ENCODE data around the gene TXK.

The TXK gene

DNA sequence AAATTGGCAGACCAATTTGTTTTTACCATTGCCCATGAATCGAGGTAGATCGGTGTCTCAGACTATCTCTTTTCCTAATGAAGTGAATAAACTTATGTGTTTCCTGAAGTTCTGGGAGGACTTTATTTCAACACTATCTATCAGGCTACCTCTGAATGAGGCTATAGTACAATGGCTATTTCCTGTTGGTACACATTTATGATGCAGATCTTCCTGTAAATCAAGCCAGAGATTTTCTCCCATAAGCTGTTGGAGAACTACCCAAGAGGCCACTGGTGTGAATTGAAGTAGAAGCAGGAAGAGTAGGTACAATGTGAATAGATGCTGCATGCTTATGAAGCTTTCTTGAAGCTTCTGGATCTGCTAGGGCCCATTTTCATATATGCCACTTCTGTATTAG lies 16.0 kb downstream of the TXK start:
- no peak for DNase-seq (ENCODE audit: low spot score)
- TF ChIP-seq, protein P1, sequence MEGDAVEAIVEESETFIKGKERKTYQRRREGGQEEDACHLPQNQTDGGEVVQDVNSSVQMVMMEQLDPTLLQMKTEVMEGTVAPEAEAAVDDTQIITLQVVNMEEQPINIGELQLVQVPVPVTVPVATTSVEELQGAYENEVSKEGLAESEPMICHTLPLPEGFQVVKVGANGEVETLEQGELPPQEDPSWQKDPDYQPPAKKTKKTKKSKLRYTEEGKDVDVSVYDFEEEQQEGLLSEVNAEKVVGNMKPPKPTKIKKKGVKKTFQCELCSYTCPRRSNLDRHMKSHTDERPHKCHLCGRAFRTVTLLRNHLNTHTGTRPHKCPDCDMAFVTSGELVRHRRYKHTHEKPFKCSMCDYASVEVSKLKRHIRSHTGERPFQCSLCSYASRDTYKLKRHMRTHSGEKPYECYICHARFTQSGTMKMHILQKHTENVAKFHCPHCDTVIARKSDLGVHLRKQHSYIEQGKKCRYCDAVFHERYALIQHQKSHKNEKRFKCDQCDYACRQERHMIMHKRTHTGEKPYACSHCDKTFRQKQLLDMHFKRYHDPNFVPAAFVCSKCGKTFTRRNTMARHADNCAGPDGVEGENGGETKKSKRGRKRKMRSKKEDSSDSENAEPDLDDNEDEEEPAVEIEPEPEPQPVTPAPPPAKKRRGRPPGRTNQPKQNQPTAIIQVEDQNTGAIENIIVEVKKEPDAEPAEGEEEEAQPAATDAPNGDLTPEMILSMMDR (IDR thresholded peaks at IDR 0.05; ENCODE audit: extremely low read depth, missing control alignments) = no peak

DNA sequence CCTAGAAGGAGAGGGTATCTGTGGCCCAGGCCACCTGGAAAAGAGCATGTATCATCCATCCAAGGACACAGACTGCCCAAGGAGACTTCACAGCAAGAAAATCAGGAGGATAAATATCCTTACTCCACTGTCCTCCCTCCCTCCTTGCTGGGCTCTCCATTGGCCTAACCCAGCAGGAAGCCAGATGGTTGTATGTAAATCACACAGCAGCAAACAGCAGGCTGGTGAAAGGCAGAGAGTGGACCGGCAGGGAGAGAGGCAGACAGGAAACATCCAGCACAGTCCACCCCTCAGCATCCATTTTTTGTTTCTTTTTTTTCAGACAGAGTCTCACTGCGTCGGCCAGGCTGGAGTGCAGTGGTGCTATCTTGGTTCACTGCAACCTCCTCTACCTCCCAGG lies 17.5 kb downstream of the TXK start:
- TF ChIP-seq, protein P1 (IDR thresholded peaks at IDR 0.05; ENCODE audit: extremely low read depth, missing control alignments) = no peak
- no peak for DNase-seq (ENCODE audit: low spot score)

DNA sequence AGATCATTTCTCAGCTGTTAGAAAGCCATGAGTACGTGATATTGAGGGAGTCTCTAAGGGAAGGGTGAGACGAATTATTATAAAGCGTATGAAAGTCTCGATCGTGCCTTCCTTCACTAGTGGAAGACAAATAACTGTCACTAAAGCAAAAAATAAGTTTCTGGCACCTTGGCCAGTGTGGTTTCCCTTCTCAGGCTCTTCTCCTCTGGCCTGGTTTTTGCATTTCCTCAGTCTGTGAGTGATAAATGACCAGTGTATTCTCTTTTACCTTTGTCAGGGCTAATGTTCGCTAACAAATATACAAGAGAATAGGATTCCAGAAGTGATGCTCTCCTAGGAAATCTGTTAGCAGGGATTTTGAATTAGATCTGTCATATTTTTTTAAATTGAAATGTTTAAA lies 19.6 kb downstream of the TXK start:
- no peak for DNase-seq (ENCODE audit: low spot score)
- TF ChIP-seq, protein P1 (IDR thresholded peaks at IDR 0.05; ENCODE audit: extremely low read depth, missing control alignments) = no peak

DNA sequence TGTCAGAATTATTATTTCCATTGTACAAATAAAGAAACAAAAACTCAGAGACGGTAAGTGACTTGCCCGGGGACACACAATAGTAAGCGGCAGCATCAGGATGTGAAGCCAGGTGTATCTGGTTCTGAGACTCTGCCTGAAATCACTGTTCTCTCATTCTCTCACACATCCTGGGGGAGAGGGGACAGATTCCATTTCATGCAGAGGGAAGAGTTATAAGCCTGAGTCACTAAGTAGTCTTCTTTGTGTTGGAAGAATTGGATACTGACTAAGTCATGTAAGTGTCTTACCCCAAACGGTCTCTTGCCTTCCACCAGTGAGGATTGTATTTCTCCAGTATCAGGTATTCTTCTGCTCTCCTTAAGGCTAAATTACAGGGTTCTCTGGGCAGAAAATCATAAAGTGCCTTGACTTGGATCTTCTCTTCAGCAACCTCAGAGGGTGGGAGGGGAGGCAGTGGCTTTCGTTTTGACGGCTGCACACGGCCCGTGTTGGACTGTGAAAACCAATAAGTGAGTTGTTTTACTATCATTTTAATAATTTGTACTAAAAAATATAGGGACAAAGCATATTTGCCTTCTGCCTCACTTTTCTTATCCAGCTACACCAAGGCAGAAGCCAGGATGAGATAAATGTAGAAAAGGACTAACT lies 21.9 kb downstream of the TXK start:
- TF ChIP-seq, protein P1 (IDR thresholded peaks at IDR 0.05; ENCODE audit: extremely low read depth, missing control alignments) = no peak

DNA sequence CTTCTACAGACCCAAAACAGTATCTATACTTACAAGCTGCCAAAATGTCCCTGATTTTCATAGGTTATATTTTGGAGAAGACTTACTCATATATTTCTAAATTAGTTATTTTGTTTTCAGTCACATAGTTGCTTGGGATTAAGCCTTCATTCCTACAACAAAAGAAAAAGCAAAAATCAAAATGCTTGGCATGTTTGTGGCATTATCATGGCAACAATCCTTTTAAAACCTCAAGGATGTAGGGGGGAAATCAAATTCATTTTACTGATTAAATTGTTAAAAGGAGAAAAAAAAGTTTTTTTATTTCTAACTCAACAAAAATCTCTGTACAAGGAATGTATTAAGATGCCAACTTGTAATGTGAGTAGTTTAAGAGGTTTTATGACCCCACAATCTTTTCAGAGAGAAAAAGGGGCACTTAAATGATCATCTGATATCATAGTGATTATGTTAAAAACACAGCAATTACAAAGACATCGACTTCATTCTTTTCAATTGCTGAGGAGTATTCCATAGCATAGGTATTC lies 23.5 kb downstream of the TXK start:
- no peak for DNase-seq (ENCODE audit: low spot score)
- TF ChIP-seq, protein P1 (IDR thresholded peaks at IDR 0.05; ENCODE audit: extremely low read depth, missing control alignments) = no peak

More for the DNA sequence above, 21.9 kb downstream of the TXK start:
- no peak for DNase-seq (ENCODE audit: low spot score)

DNA sequence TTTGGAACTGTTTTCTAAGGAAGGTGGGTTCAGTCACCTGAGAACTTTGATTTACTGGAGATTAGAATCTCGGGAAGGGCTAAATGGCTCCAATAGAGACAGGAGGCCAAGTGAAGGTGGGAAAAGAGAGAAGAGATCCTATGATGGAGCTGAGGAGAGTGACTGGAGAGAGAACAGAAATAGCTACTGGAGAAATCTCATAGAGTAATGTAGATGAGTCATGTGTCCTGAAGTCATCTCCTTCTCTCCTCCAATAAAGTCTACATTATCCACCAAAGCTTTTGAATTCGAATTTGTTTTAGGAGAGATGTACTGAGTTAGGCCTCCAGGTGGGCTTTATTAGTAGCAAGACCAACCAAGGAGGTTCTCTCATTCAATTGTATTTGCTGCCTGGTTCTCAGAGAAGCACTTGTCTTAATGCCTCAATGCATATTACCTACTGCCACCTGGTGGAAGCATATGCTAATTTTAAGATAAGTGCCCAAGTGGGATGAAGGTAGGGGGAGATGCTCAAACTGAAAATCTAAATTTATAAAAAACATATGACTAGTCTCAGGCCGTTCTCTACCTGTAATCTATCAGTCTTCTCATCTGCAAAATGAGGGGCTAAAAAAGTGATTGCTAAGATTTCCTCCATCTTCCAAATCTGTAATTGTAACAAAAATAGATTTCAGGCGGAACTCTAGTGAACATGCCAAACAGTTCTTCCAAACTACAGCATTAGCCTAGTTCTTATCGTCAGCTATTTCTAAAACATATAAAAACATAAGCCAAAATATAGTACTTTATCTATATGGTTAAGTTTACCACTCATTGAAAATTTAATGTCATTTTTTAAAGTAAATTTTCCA lies 24.4 kb downstream of the TXK start:
- peak; percentile 46 for DNase-seq (ENCODE audit: low spot score)

More for the DNA sequence above, 24.4 kb downstream of the TXK start:
- TF ChIP-seq, protein P1 (IDR thresholded peaks at IDR 0.05; ENCODE audit: extremely low read depth, missing control alignments) = peak; percentile 45
